ENCODE data around the gene OR8A1. TPM values are rescaled to one million over a fixed set of nuclear protein-coding genes. Genes with fewer than 3 reads are reported as not detected.

Gene OR8A1
- not detected for total RNA-seq

- no peak for DNase-seq (ENCODE audit: low spot score)
Measured at GRCh38 chr11:124569697-124570096, at the start of gene OR8A1. TSS of gene OR8A1 (plus strand) at chr11:124569997. CDS start at chr11:124570120, 123 bp downstream.

- DNase-seq (ENCODE audit: low spot score): no peak
Measured at GRCh38 chr11:124520550-124520854, 49.3 kb upstream of the OR8A1 start.

GRCh38 chr11:124533626-124534025, 36.2 kb upstream of the OR8A1 start:
- DNase-seq (ENCODE audit: low spot score): no peak

GRCh38 chr11:124534051-124534450, 35.7 kb upstream of the OR8A1 start:
- no peak for DNase-seq (ENCODE audit: low spot score)

GRCh38 chr11:124535552-124536232, 34.1 kb upstream of the OR8A1 start:
- DNase-seq (ENCODE audit: low spot score): no peak

GRCh38 chr11:124536520-124536919, 33.3 kb upstream of the OR8A1 start:
- DNase-seq (ENCODE audit: low spot score): peak; percentile 48

- DNase-seq (ENCODE audit: low spot score): no peak
Measured at GRCh38 chr11:124538019-124538418, 31.8 kb upstream of the OR8A1 start.

- DNase-seq (ENCODE audit: low spot score): no peak
Measured at GRCh38 chr11:124541204-124541603, 28.6 kb upstream of the OR8A1 start.

- no peak for DNase-seq (ENCODE audit: low spot score)
Measured at GRCh38 chr11:124543145-124543544, 26.7 kb upstream of the OR8A1 start.

GRCh38 chr11:124543554-124543953, 26.2 kb upstream of the OR8A1 start, which contains the start of gene OR8B12:
TSS of gene OR8B12 (minus strand) at chr11:124543654. CDS start at chr11:124543654, 0 bp downstream.
- no peak for DNase-seq (ENCODE audit: low spot score)

- no peak for DNase-seq (ENCODE audit: low spot score)
Measured at GRCh38 chr11:124551189-124551588, 18.6 kb upstream of the OR8A1 start.

- DNase-seq (ENCODE audit: low spot score): no peak
Measured at GRCh38 chr11:124551987-124552386, 17.8 kb upstream of the OR8A1 start.

- no peak for DNase-seq (ENCODE audit: low spot score)
Measured at GRCh38 chr11:124556828-124557227, 13.0 kb upstream of the OR8A1 start.

- no peak for DNase-seq (ENCODE audit: low spot score)
Measured at GRCh38 chr11:124570160-124570559, 363 bp downstream of the OR8A1 start.

- DNase-seq (ENCODE audit: low spot score): no peak
Measured at GRCh38 chr11:124577716-124578427, 8.1 kb downstream of the OR8A1 start.

GRCh38 chr11:124578761-124579160, 9.0 kb downstream of the OR8A1 start:
- no peak for DNase-seq (ENCODE audit: low spot score)

- no peak for DNase-seq (ENCODE audit: low spot score)
Measured at GRCh38 chr11:124581817-124582216, 12.0 kb downstream of the OR8A1 start.

GRCh38 chr11:124582565-124582964, 12.8 kb downstream of the OR8A1 start:
- DNase-seq (ENCODE audit: low spot score): no peak

- no peak for DNase-seq (ENCODE audit: low spot score)
Measured at GRCh38 chr11:124583781-124584180, 14.0 kb downstream of the OR8A1 start.

GRCh38 chr11:124584681-124585372, 15.0 kb downstream of the OR8A1 start:
- no peak for DNase-seq (ENCODE audit: low spot score)

- peak; percentile 53 for DNase-seq (ENCODE audit: low spot score)
Measured at GRCh38 chr11:124586238-124586860, 16.6 kb downstream of the OR8A1 start.

- no peak for DNase-seq (ENCODE audit: low spot score)
Measured at GRCh38 chr11:124591430-124591829, 21.6 kb downstream of the OR8A1 start.
